HCT116 (cell line): Measurements from ENCODE around the gene PLCB3. TPM values are rescaled to one million over a fixed set of nuclear protein-coding genes. Genes with fewer than 3 reads are reported as not detected.

Experiments used
- ATAC-seq: fragments of 200-7000 bp; cut with Tn5 transposase; 2 replicates; pipeline ENCODE4 v1.9.1; 2020; ENCODE audit warnings: mild to moderate bottlenecking, moderate library complexity
- BruUV-seq: library from RNA; stranded (reverse); fragments of 400-500 nt; replicated peaks from 2 replicates; lab custom pipeline; 2021; lab: Mats Ljungman, UMichigan
- CTCF ChIA-PET: fragments of 300-600 bp; sonication (Branson Sonifier 250); formaldehyde crosslinking; loops from one replicate; lab custom pipeline; 2021; ENCODE audit warnings: antibody characterized with exemption; lab: Charles Lee
- POLR2A ChIA-PET: fragments of 300-600, 350-600 bp; sonication (Branson Sonifier 250); formaldehyde crosslinking; loops from one replicate; lab custom pipeline; 2021; ENCODE audit warnings: antibody characterized with exemption; lab: Charles Lee
- RAD21 ChIA-PET, 2 experiments: fragments of 300-600 bp; sonication (Branson Sonifier 250); formaldehyde crosslinking; loops; one replicate each; lab custom pipeline; 2023; ENCODE audit warnings: low total read pairs in 2 of 2; ENCODE audit not compliant: uncharacterized antibody in 2 of 2, unreplicated experiment in 2 of 2, low non-redundant PET in 1 of 2; lab: Charles Lee
- DNase-seq: peaks from one replicate; pipeline ENCODE4 v3.0.0-alpha.2; 2010; ENCODE audit warnings: low read depth, low spot score
- H2AFZ ChIP-seq: fragments of 200-600 bp; shearing (Covaris generic), sonication (generic); 2 replicates; pipeline ENCODE4 v1.6.1; 2017; ENCODE audit warnings: low read depth, mixed run types, mixed read lengths, antibody characterized with exemption, low read length; ENCODE audit not compliant: poor library complexity, severe bottlenecking
- H3K27ac ChIP-seq: 2 replicates; pipeline ENCODE4 v1.5.1; 2012; ENCODE audit warnings: low read depth, low read length
- H3K27me3 ChIP-seq: fragments of 200-600 bp; sonication (generic); 2 replicates; pipeline ENCODE4 v1.6.1; 2016; ENCODE audit warnings: mixed run types, low read length, mixed read lengths; ENCODE audit not compliant: insufficient read depth
- H3K36me3 ChIP-seq, 2 experiments: fragments of 200-500 bp in 1 of 2; fragments of 200-600 bp in 1 of 2; sonication (Bioruptor generic) in 1 of 2; sonication (generic) in 1 of 2; 2 replicates each; pipeline versions ENCODE4 v1.5.1 to v1.6.1; 2014 to 2016; ENCODE audit warnings: low read length in 2 of 2, inconsistent platforms in 1 of 2, mixed read lengths in 1 of 2, mixed run types in 1 of 2; ENCODE audit not compliant: insufficient read depth in 2 of 2, control insufficient read depth in 1 of 2
- H3K4me1 ChIP-seq, 2 experiments: fragments of 200-600 bp in 1 of 2; sonication (generic) in 1 of 2; 2 replicates each; pipeline versions ENCODE4 v1.5.1 to v1.6.1; 2012 to 2017; ENCODE audit warnings: low read length in 2 of 2, inconsistent platforms in 1 of 2, mild to moderate bottlenecking in 1 of 2, mixed read lengths in 1 of 2, mixed run types in 1 of 2, moderate library complexity in 1 of 2; ENCODE audit not compliant: insufficient read depth in 2 of 2, control insufficient read depth in 1 of 2
- H3K4me2 ChIP-seq: fragments of 200-600 bp; sonication (generic); 2 replicates; pipeline ENCODE4 v1.6.1; 2017; ENCODE audit warnings: mixed run types, low read length, mixed read lengths
- H3K4me3 ChIP-seq, 2 experiments: fragments of 200-600 bp in 1 of 2; sonication (generic) in 1 of 2; replicated peaks in 1 of 2; 2 replicates each; pipeline ENCODE4 v1.5.1; 2011 to 2016; ENCODE audit warnings: low read length in 2 of 2, control low read depth in 1 of 2, low read depth in 1 of 2, mild to moderate bottlenecking in 1 of 2, mixed read lengths in 1 of 2, mixed run types in 1 of 2
- H3K79me2 ChIP-seq: fragments of 200-600 bp; sonication (generic); 2 replicates; pipeline ENCODE4 v1.6.1; 2017; ENCODE audit warnings: mild to moderate bottlenecking, mixed run types, low read length, moderate library complexity, mixed read lengths; ENCODE audit not compliant: insufficient read depth
- H3K9ac ChIP-seq: fragments of 200-600 bp; sonication (generic); 2 replicates; pipeline ENCODE4 v1.6.1; 2016; ENCODE audit warnings: low read length, mixed read lengths
- H3K9me2 ChIP-seq: fragments of 200-600 bp; sonication (generic), shearing (Covaris generic); 2 replicates; pipeline ENCODE4 v1.6.1; 2017; ENCODE audit warnings: mixed run types, mild to moderate bottlenecking, moderate library complexity; ENCODE audit not compliant: insufficient read depth
- H3K9me3 ChIP-seq, 2 experiments: fragments of 200-500 bp in 1 of 2; fragments of 200-600 bp in 1 of 2; sonication (Bioruptor generic) in 1 of 2; sonication (generic) in 1 of 2; 2 replicates each; pipeline ENCODE4 v1.6.1; 2014 to 2017; ENCODE audit warnings: low read length in 2 of 2, mixed read lengths in 2 of 2, inconsistent platforms in 1 of 2, low read depth in 1 of 2, mild to moderate bottlenecking in 1 of 2, mixed run types in 1 of 2, moderate library complexity in 1 of 2; ENCODE audit not compliant: control insufficient read depth in 1 of 2, insufficient read depth in 1 of 2
- H4K20me1 ChIP-seq: fragments of 200-600 bp; sonication (generic), shearing (Covaris generic); 2 replicates; pipeline ENCODE4 v1.6.1; 2017; ENCODE audit warnings: mixed run types, mild to moderate bottlenecking, moderate library complexity; ENCODE audit not compliant: insufficient read depth
- CBX3 ChIP-seq: IDR thresholded peaks from 2 replicates; pipeline ENCODE4 v1.6.1; 2012; ENCODE audit warnings: low read depth
- CEBPB ChIP-seq: IDR thresholded peaks from 2 replicates; pipeline ENCODE4 v1.6.1; 2012; ENCODE audit warnings: low read depth
- EGR1 ChIP-seq: IDR thresholded peaks from 2 replicates; pipeline ENCODE4 v1.6.1; 2012; ENCODE audit warnings: low read depth
- EZH2phosphoT487 ChIP-seq: fragments of 200-600 bp; IDR thresholded peaks from 2 replicates; pipeline ENCODE4 v1.6.1; 2018; ENCODE audit warnings: antibody characterized with exemption, borderline replicate concordance
- RAD21 ChIP-seq: IDR thresholded peaks from 2 replicates; pipeline ENCODE4 v1.6.1; 2012; ENCODE audit warnings: low read depth, mild to moderate bottlenecking
- SIN3A ChIP-seq: IDR thresholded peaks from 2 replicates; pipeline ENCODE4 v1.6.1; 2012; ENCODE audit warnings: low read depth
- TCF7L2 ChIP-seq: IDR thresholded peaks from 2 replicates; pipeline ENCODE4 v1.7.0; 2011; ENCODE audit warnings: borderline replicate concordance, inconsistent platforms; ENCODE audit not compliant: insufficient read depth, insufficient read length; ENCODE audit errors: extremely low read depth
- ZBTB33 ChIP-seq: IDR thresholded peaks from 2 replicates; pipeline ENCODE4 v1.6.1; 2011; ENCODE audit warnings: mild to moderate bottlenecking, low read length, moderate library complexity; ENCODE audit not compliant: insufficient replicate concordance; ENCODE audit errors: extremely low read depth
- ZFX ChIP-seq: fragments of 450-650 bp; IDR thresholded peaks from 2 replicates; pipeline ENCODE4 v1.6.1; 2017
- ZNF274 ChIP-seq: fragments of 200-500 bp; sonication (Bioruptor generic); IDR thresholded peaks from 2 replicates; pipeline ENCODE4 v1.6.1; 2014; ENCODE audit warnings: mild to moderate bottlenecking, low read depth, low read length, inconsistent platforms
- intact Hi-C: fragments of 100-400 bp; cut with micrococcal nuclease; formaldehyde crosslinking; loops from 2 replicates; pipeline ENCODE4 v1.10.0; 2022
- total RNA-seq: library from RNA; stranded (reverse); gene quantifications from one replicate; pipeline ENCODE4 v1.2.1, GENCODE V29; 2021; ENCODE audit not compliant: unreplicated experiment

PLCB3 gene
- total RNA-seq, 1 experiment from 2014 or later, result 106 TPM

GRCh38 chr11:64230985-64231365, 20.4 kb upstream of the PLCB3 start:
- CTCF ChIA-PET, result no interaction called here

GRCh38 chr11:64231546-64231945, 19.8 kb upstream of the PLCB3 start:
- TF ChIP-seq EGR1 (no peak), TCF7L2 (no peak), EZH2phosphoT487 (no peak), RAD21 (no peak), SIN3A (no peak), CEBPB (no peak)
- Histone ChIP-seq H3K4me3 (no peak overlapping the region), H3K9me3 (no peaks in the 10 kb centered on the region), H2AFZ (no peak overlapping the region), H3K9ac (0 out of 2 replicates have a peak overlapping the region, but pooled peaks have one; percentile 20), H3K4me1 (peaks cover 30 to 72% of the 10 kb centered on the region in 2 experiments), H3K79me2 (peaks cover 19% of the 10 kb centered on the region), H3K27me3 (no peaks in the 10 kb centered on the region), H3K27ac (peak overlapping the region; percentile 8; the same call in 1 of the 2 replicates), H3K4me2 (peak overlapping the region; percentile 99), H3K36me3 (no peaks in the 10 kb centered on the region), H4K20me1 (no peaks in the 10 kb centered on the region), H3K9me2 (no peaks in the 10 kb centered on the region)
- intact Hi-C loops, result no loop called here
- ChIA-PET POLR2A (interaction anchor here (0.5 to 3.1 kb wide), 4 partner anchors 8 to 52 kb away, joined by 3 to 11 read pairs (median 5); partner anchors contain the start of gene FKBP2), RAD21 (interaction anchor here in 1 of 2 experiments (0.6 kb wide), 1 partner anchor 43 kb away, joined by 3 read pairs; no protein-coding TSS in a partner anchor), CTCF (no interaction called here)
- no peak for DNase-seq
- no TSS peak for BruUV-seq
- no peak for ATAC-seq

More at GRCh38 chr11:64230985-64231365, 20.4 kb upstream of the PLCB3 start:
- no peaks in the 10 kb centered on the region for H3K27me3 ChIP-seq
- H3K4me1 ChIP-seq, result peaks cover 30 to 71% of the 10 kb centered on the region in 2 experiments
- peak overlapping the region; percentile 99 for H3K4me2 ChIP-seq
- peak overlapping the region; percentile 71 to 89 for H3K4me3 ChIP-seq
- no peak for DNase-seq
- ATAC-seq, result no peak
- no peaks in the 10 kb centered on the region for H4K20me1 ChIP-seq
- intact Hi-C loops, result no loop called here
- H3K36me3 ChIP-seq, result no peaks in the 10 kb centered on the region
- RAD21 ChIA-PET, result no interaction called here
- H3K79me2 ChIP-seq, result peaks cover 20% of the 10 kb centered on the region
- POLR2A ChIA-PET, result interaction anchor here (1.1 to 3.1 kb wide), 3 partner anchors 8 to 52 kb away, joined by 3 to 11 read pairs (median 4); partner anchors contain the start of gene FKBP2
- no peaks in the 10 kb centered on the region for H3K9me3 ChIP-seq
- peak overlapping the region; percentile 88 for H3K9ac ChIP-seq
- no peak overlapping the region for H2AFZ ChIP-seq
- no peaks in the 10 kb centered on the region for H3K9me2 ChIP-seq
- BruUV-seq, result no TSS peak
- H3K27ac ChIP-seq, result peak overlapping the region; percentile 61
- TF ChIP-seq SIN3A (no peak), ZBTB33 (no peak), ZNF274 (no peak), CBX3 (no peak), ZFX (no peak), CEBPB (no peak)
